ENCODE data around the gene SPATA13.

The SPATA13 gene

DNA sequence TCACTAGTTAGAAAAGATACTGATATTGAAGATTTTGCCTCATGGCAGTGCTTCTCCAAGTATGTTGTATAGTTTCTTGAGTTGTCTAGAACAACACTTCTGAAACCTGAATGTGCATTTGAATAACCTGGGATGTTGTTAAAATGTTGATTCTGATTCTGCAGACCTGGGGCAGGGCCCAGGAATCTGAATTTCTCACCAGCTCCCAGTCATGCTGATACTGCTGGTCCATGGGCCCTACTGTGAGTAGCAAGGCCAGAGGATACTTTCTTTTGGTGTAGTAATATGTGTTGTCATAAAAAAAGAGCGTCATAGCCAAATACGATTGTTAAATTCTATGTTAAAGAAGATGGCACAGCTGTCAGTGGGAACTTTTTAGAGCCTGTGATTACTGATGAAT, 107.3 kb downstream of the SPATA13 start:
- TF ChIP-seq, protein P1, sequence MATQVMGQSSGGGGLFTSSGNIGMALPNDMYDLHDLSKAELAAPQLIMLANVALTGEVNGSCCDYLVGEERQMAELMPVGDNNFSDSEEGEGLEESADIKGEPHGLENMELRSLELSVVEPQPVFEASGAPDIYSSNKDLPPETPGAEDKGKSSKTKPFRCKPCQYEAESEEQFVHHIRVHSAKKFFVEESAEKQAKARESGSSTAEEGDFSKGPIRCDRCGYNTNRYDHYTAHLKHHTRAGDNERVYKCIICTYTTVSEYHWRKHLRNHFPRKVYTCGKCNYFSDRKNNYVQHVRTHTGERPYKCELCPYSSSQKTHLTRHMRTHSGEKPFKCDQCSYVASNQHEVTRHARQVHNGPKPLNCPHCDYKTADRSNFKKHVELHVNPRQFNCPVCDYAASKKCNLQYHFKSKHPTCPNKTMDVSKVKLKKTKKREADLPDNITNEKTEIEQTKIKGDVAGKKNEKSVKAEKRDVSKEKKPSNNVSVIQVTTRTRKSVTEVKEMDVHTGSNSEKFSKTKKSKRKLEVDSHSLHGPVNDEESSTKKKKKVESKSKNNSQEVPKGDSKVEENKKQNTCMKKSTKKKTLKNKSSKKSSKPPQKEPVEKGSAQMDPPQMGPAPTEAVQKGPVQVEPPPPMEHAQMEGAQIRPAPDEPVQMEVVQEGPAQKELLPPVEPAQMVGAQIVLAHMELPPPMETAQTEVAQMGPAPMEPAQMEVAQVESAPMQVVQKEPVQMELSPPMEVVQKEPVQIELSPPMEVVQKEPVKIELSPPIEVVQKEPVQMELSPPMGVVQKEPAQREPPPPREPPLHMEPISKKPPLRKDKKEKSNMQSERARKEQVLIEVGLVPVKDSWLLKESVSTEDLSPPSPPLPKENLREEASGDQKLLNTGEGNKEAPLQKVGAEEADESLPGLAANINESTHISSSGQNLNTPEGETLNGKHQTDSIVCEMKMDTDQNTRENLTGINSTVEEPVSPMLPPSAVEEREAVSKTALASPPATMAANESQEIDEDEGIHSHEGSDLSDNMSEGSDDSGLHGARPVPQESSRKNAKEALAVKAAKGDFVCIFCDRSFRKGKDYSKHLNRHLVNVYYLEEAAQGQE (IDR thresholded peaks at IDR 0.05; ENCODE audit: insufficient read depth in 1 of 2, low read depth in 2 of 2, low read length in 2 of 2), result no peak
- TF ChIP-seq FOXP2 (optimal IDR thresholded peaks at IDR 0.05; ENCODE audit: borderline replicate concordance, extremely low read depth, extremely low read length, insufficient read depth) (no peak), TAF1 (IDR thresholded peaks at IDR 0.05; ENCODE audit: borderline replicate concordance, insufficient read depth, low read length) (no peak), SIN3A (IDR thresholded peaks at IDR 0.05; ENCODE audit: borderline replicate concordance, insufficient read depth, low read length) (no peak), POLR2AphosphoS5 (IDR thresholded peaks at IDR 0.05; ENCODE audit: low read depth, low read length) (no peak)

DNA sequence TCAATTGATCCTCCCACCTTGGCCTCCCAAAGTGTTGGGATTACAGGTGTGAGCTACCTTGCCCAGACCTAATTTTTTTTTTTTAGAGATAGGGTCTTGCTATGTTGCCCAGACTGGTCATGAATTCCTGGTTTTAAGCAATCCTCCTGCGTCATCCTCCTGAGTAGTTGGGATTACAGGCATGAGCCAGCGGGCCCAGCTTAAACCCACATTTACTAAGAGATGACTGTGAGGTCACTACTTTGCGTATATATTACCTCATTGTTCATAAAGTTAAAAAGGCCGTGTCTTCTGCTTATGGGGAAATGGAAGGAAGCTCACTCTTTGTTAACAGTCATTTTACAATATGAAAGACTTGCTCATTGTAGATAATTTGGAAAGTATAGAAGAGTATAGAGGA, 109.3 kb downstream of the SPATA13 start:
- TF ChIP-seq, protein P1 (IDR thresholded peaks at IDR 0.05; ENCODE audit: insufficient read depth in 1 of 2, low read depth in 2 of 2, low read length in 2 of 2), result no peak
- no peak for TF ChIP-seq FOXP2 (optimal IDR thresholded peaks at IDR 0.05; ENCODE audit: borderline replicate concordance, extremely low read depth, extremely low read length, insufficient read depth)
- no peak for TF ChIP-seq SIN3A (IDR thresholded peaks at IDR 0.05; ENCODE audit: borderline replicate concordance, insufficient read depth, low read length)
- no peak for TF ChIP-seq TAF1 (IDR thresholded peaks at IDR 0.05; ENCODE audit: borderline replicate concordance, insufficient read depth, low read length)
- TF ChIP-seq POLR2AphosphoS5 (IDR thresholded peaks at IDR 0.05; ENCODE audit: low read depth, low read length), result no peak

DNA sequence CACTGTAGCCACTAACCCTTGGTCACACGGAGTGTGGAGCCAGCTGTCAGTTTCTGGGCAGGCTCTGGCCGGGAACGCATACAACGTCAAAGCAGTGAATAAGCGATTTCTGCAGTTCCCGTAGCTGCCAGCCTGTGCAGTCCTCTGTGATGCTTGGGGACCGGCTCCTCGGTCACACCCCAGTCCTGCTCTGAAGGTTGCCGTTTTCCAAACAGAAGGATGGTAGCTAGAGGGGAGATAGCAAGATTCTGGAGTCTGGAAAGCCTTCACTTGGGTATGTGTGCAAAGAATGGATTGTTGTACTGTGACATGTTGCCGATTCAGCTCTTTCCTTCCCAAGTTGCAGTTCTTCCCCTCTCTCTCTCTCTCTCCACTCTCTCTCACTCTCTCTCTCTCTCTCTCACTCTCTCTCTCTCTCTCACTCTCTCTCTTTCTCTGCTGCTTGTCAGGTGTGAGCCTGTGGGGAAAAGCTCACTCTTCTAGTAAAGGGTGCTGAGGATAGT, 110.2 kb downstream of the SPATA13 start:
- TF ChIP-seq TAF1 (IDR thresholded peaks at IDR 0.05; ENCODE audit: borderline replicate concordance, insufficient read depth, low read length), result no peak
- TF ChIP-seq SIN3A (IDR thresholded peaks at IDR 0.05; ENCODE audit: borderline replicate concordance, insufficient read depth, low read length), result no peak
- TF ChIP-seq, protein P1 (IDR thresholded peaks at IDR 0.05; ENCODE audit: insufficient read depth in 1 of 2, low read depth in 2 of 2, low read length in 2 of 2), result no peak
- TF ChIP-seq POLR2AphosphoS5 (IDR thresholded peaks at IDR 0.05; ENCODE audit: low read depth, low read length), result no peak
- TF ChIP-seq FOXP2 (optimal IDR thresholded peaks at IDR 0.05; ENCODE audit: borderline replicate concordance, extremely low read depth, extremely low read length, insufficient read depth), result no peak

DNA sequence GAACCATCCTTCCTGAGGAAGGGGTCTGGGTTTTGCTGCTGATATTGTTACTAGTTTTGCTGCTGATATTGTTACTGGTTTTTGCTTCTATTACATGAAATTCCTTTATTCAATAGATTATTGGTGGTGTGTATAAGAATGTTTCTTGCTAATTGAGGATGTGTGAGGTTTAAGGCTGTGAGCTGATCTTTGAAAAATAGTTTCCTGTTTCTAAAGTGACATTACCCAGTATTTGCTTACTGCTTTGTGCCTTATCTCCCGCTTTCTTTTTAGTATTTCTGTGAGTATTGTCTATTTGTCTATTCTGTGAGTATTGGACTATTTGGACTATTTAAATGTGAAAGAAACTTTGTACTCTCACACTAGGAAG, 110.7 kb downstream of the SPATA13 start:
- TF ChIP-seq SIN3A (IDR thresholded peaks at IDR 0.05; ENCODE audit: borderline replicate concordance, insufficient read depth, low read length), result no peak
- TF ChIP-seq, protein P1 (IDR thresholded peaks at IDR 0.05; ENCODE audit: insufficient read depth in 1 of 2, low read depth in 2 of 2, low read length in 2 of 2), result no peak

Measured in PFSK-1 (cell line).